ENCODE measurements around the gene FAM236D.
"Not testable (repeated sequence)": the region's sequence is repeated elsewhere in the genome, so short reads cannot be mapped to it uniquely, and the experiment has no call there.

- TF ChIP-seq POLR2A, CTCF (IDR thresholded peaks at IDR 0.05): not testable (repeated sequence)
Measured at GRCh38 chrX:72830701-72831100, 22.7 kb upstream of the FAM236D start.

Data from ovary (tissue), 3 donors.